Activated CD4-positive, alpha-beta T cell treated with anti-CD3 and anti-CD28 coated beads, Interleukin-2, amount 50 U/mL, for 48 hours (primary cell): ENCODE data around the gene BAZ1A.
"Not testable (repeated sequence)": the region's sequence is repeated elsewhere in the genome, so short reads cannot be mapped to it uniquely, and the experiment has no call there.

ENCODE experiments used
- DNase-seq, 2 experiments: peaks; one replicate each; pipeline ENCODE4 v3.0.0-alpha.2; 2020

The BAZ1A gene

DNA sequence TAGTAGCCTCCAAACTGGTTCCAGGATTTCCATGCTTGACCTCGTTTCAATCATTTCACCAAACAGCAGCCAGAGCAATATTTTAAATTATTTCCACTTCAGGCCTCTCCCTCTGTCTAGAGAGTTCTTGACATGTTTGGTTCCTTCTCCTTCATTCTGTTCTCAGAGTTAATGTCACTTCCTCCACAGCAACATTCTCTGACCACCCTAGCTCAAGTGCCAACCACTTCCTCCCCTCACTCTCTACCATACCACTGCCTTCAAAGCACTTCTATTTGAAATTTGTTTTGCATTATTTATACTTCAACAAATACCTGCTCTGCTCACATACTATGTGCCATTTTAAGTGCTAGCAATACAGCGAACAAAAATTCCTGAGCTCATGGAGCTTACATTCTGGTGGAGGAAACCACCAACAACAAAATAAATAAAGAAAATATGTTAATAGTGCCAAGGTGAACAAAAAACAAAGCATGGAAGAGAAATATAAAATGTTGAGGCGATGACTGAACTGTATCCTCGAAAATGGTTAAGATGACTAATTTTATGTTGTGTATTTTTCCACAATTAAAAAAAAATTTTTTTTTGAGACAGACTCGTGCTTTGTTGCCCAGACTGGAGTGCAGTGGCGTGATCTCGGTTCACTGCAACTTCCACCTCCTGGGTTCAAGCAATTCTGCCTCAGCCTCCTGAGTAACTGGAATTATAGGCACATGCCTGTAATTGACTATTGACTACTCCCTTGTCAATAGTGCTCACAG lies 17.3 kb downstream of the BAZ1A start:
- no peak for DNase-seq

DNA sequence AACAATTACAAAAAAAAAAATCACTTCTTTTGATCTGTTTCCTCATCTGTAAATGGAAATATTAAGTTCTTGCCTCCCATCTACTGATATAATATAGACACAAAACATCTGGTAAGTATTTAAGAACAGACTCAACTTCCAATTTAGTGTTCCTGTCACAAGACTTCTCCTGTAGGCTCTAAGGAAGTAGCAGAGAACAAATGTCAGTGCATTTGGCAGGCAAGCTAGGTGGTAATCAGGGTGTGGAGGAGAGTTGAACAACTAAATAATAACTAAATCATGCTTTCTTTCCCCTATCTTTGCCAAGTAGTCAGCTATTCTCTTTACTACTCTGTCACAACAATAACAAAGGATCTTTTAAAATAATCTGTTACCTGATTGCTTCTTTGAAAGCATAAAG lies 22.1 kb downstream of the BAZ1A start:
- no peak for DNase-seq

DNA sequence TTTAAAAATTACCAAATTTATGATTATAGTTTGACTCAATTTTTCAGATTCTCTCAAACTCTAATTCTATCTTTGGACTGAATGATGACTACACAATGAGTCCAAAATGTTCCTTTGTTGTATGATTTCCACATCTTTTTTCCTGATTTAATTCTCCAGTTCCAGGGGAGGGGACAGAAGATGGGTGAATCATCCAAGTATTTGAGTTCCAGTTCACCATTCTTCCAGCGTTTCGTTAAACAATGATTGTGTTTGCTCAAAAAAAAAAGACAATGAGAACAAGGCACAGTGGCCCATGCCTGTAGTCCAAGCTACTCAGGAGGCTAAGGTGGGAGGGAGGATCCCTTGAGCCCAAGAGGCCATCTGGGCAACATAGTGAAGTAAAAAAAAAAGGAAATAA lies 23.8 kb downstream of the BAZ1A start:
- no peak for DNase-seq

DNA sequence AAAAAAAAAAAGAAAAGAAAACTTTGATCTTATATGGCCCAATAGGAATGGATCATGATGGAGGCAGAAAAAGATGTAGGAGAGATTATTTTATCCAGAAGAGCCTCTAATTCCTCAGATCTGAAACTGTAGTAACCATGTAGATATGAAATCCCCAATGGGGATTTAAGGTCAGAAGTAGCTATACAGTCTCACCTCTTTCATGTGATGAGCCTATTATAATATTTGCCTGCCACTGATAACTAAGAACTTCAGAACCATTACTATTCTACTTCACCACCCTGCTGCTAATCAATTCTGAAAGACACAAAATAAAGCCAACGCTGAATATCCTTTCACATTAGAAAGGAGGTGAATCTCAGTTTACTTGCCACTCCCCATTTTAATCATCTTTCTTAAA lies 29.3 kb downstream of the BAZ1A start:
- no peak for DNase-seq

DNA sequence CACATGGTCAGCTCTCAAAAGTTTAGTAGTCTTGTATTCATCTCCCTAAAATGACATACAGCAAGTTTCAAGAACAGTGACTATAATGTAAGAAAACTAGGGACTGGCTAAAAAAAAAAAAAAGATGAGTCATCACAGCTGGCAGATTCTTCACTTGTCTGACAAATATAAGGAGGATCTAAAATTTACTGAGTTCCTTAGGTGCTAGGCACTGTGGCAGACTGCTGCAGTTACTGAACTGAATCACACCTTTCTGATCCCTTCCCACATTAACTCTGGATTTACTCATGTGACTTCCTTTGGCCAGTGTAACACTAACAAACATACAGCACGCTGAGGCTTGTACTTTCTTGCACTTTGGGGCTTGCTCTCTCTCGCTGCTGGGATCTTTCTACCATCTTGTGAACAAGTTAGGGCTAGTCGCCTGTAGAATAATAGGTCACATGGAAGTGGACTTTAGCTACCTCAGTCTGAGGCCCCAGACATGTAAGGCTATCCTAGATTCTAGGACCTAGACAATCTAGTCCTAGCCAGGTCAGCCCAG lies 32.1 kb downstream of the BAZ1A start:
- peak; percentile 10 to 23 for DNase-seq

DNA sequence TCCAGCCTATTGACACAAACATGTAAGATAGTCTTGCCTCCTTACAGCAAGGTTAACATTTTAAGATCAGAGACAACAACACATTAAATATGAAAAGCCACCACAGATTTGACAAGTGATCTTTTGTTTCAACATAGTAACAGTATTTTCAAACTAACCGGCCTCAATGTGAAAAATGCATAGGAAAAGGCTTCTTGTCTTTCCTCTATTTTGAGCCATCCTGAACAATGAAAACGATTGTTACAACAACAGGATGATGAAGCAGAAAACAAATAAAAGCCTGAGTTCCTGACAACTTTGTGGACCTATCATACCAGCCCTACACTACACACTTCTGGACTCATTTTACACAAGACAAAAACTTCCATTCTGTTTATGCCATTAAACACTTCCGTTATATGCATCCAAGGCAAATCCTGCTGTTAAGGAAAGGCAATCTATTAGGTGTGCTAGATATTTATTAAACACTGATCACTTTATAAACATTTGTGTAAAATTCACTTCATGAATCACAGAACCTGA lies 37.3 kb downstream of the BAZ1A start:
- no peak for DNase-seq

DNA sequence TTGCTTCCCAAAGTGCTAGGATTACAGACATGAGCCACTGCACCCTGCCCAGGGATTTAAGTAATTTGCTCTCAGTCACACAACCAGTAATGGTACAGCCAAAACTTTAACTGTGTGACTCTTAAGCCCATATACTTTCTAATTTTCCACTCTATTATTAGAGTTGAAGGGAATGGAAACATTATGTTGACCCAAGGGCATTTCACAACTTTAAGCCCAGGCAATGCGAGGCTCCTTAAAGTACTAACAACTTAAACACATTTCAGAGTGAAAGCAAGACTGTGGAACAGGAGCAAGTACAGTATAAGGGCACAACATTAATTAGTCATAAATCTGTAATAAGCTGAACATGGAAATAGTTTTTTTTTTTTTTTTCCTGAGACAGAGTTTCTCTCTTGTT lies 39.8 kb downstream of the BAZ1A start:
- no peak for DNase-seq

DNA sequence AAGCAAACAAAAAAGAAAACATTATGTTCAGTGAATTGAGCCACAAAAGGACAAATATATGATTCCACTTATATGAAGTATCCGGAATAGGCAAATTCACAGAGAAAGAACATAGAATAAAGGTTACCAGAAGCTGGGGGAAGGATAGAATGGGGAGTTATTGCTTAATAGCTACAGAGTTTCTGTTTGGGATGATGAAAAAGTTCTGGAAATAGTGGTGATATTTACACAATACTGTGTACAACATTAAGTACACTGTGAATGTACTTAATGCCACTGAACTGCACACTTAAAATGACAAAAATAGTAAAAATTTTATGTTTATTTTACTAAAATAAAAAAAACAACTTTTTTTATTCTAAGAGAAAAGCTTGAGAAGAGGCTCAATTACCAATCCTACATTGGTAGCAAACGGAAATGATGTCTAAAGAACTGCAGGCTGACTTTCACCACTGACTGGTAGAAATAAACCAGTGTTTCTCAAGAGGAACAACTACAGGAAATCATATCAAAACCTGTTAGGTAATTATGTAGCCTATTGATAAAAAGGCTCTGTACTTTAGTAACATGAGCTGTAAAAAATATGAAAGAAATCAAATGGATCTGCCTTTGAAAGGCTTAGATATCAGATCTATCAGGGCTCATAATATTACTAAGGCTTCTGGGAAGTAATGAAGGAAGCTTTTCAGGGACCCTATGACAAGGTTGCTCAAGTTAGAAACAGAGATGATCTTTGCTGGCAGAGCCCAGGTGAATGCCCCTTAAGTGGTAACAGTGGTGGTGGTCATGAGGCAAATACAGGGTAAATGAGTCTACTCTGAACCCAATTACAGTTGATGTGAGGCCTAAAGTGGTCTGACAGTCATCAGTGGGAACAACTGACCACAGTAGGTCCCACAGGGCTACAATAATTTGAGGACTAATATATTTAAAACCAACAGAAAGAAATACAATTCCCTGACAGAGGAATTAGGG lies 41.3 kb downstream of the BAZ1A start:
- no peak for DNase-seq

DNA sequence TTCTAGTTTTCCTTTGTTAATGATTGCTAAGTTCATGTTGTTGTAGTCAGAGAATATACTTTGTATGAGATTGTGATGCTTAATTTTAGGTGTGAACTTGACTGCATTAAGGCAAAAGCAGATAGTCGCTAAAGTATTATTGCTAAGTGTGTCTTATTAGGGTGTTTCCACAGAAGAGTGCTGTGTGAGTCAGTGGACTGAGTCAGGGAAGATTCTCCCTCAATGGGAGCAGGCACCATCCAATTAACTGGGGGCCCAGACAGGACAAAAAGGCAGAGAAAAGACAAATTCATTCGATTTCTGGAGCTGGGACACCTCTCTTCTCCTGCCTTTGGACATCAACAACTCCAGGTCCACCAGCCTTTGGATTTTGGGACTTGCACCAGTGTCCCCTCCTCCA lies 48.5 kb downstream of the BAZ1A start:
- no peak for DNase-seq

DNA sequence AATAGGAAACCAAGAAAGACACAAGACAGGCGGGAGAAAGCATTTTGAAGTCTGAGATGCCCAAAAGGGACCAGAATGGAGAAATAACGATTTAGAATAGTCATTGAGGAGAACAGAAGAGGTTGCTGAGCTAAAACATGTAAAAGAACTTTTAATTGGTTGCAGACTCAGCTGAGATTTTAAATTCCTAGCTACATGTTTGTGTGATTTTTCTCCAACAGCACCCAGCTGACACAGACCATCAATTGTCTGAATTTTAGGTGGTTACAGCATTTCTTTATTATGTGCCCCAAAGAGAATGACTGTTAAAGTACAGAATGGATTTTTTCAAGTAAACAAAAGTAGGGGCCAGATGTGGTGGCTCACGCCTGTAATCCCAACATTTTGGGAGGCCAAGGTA lies 50.3 kb downstream of the BAZ1A start:
- no peak for DNase-seq

DNA sequence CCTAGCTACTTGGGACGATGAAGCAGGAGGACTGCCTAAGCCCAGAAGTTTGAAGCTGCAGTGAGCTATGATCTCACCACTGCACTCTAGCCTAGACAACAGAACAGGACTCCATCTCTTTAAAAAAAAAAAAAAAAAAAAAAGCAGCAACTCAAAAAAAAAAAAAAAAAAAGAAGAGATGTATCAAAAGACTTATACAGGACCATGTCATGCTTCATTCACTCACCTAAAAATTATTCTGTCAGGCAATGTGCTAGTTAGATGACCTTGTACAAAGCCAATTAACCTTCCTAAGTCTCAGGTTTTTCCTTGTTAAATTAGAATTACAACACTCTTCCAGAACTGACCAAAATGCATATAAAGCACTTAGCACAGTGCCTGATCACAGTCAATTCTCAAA lies 50.9 kb downstream of the BAZ1A start:
- no peak for DNase-seq

DNA sequence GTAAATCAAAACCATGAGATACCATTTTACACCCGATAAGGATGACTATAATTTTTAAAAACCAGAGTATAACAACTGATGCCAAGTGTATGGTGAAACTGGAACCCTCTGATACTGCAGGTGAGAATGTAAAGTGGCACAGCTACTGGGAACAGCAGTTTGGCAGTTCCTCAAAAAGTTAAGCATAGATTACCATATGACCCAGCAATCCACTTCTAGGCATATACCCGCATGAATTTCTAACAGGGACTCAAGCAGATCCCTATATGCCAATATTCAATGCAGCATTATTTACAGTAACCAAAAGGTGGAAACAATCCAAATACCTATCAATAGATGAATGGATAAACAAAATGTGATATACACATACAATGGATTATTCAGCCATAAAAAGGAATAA lies 57.4 kb downstream of the BAZ1A start:
- DNase-seq = no peak

DNA sequence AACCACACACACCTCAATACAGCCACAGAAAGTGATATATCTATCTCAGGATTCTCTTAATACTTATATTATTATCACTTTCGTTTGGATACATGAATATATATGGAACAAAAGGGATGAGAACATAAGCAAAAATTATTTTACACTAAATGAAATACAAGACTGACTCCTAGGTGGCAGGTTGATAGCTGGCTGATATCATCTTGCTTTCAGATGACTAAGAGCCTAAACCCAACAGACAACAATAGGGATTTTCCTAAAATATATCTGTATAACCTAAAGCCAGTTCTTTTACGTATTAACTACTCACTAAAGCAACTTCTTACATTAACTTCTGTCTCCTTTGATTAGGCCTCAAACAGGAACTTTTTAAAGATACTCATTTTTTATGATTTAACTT lies 65.1 kb downstream of the BAZ1A start:
- no peak for DNase-seq

DNA sequence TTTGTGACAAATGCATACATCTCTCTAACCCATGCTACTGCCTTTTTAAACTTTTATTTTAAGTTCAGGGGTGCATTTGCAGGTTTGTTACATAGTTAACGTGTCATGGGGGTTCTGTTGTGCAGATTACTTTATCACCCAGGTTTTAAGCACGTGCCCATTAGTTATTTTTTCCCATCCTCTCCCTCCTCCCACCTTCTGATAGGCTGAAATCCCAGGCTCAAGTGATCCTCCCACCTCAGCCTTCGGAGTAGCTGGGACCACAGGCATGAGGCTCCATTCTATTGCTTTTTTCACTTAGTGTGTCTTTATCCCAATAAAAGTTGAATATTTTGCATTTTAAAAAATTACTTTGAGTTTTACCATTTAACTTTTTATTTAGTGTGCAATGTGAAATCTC lies 68.9 kb downstream of the BAZ1A start:
- no peak for DNase-seq

DNA sequence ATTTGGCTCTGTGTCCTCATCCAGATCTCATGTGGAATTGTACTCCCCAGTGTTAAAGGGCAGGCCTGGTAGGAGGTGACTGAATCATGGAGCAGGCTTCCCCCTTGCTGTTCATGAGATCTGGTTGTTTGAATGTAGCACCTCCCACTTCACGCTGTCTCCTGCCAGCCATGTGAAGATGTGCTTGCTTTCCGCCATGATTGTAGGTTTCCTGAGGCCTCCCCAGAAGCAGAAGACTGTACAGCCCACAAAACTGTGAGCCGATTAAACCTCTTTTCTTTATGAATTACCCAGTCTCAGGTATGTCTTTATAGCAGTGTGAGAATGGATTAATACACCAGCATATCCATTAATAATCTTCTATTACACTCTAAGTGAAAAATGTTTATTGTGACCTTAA lies 70.2 kb downstream of the BAZ1A start:
- DNase-seq = no peak

DNA sequence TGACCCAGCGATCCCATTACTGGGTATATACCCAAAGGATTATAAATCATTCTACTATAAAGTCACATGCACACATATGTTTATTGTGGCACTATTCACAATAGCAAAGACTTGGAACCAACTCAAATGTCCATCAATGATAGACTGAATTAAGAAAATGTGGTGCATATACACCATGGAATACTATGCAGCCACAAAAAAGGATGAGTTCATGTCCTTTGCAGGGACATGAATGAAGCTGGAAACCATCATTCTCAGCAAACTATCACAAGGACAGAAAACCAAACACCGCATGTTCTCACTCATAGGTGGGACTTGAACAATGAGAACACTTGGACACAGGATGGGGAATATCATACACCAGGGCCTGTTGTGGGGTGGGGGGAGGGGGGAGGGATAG lies 76.3 kb downstream of the BAZ1A start:
- DNase-seq = not testable (repeated sequence)

DNA sequence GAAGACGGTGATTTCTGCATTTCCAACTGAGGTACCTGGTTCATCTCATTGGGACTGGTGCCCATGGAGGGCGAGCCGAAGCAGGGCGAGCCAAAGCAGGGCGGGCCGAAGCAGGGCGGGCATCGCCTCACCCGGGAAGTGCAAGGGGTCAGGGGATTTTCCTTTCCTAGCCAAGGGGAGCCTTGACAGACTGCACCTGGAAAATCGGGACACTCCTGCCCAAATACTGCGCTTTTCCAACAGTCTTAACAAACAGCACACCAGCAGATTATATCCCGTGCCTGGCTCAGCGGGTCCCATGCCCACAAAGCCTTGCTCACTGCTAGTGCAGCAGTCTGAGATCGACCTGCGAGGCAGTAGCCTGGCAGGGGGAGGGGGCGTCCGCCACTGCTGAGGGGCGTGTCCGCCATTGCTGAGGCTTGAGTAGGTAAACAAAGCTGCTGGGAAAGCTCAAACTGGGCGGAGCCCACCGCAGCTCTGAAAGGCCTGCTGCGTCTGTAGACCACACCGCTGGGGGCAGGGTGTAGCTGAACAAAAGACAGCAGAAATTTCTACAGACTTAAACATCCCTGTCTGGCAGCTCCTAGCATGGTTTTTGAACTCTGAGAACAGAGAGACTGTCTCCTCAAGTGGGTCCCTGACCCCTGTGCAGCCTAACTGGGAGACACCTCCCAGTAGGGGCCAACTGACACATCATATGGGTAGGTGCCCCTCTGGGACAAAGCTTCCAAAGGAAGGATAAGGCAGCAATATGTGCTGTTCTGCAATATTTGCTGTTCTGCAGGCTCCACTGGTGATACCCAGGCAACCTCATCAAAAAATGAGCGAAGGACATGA lies 77.2 kb downstream of the BAZ1A start:
- DNase-seq = no peak

DNA sequence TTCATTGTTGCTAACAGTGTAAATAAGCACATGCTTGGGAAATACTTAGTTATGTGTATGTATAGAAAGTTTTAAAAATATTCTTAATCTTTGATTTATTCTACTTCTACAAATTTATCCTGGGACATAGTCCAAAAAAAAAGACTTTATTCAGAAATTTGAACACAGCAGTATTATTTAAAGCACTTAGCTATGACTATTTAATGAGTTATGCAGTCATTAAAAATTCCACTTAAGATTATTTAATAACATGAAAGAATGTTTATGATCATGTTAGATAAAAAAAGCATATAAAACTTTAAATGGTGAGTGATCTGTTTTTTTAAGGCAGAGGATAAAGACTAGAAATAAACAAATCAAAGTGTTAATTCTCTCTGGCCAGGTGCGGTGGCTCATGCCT lies 78.3 kb downstream of the BAZ1A start:
- no peak for DNase-seq

DNA sequence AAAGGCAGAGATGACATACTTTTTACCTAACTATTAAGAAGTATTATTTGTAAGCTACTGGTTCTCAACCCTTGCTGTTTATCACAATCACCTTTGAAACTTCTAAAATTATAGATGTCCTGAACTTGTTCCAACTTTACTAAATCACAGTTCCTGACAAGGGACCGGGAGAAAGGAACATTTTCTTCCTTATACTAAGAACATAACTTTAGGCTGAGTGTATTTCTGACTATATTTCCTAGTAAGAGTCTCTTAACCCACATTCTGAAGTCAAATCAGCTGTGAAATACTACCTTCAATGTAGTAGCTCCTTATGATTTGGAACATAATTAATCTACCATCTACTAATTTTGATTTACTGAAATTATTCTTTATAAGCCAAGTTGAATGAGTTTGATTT lies 80.2 kb downstream of the BAZ1A start:
- no peak for DNase-seq

DNA sequence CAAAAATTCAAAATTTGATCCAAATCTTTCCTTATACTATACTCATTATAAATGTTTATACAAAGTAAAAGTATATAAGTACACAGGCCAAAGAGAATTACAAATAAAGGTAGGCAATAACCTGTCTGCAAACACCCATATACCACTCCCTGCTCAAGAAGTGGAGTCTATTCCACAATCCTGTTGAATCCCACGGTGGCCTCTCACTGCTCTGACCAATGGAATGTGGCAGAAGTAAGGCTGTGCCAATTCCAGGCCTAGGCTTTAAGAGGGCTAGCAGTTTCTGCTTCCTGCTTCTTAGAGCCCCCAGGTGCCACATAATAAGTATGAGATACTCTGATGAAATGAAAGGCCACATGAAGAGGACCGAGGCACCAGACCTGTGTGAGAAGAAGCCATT lies 80.9 kb downstream of the BAZ1A start:
- no peak for DNase-seq

DNA sequence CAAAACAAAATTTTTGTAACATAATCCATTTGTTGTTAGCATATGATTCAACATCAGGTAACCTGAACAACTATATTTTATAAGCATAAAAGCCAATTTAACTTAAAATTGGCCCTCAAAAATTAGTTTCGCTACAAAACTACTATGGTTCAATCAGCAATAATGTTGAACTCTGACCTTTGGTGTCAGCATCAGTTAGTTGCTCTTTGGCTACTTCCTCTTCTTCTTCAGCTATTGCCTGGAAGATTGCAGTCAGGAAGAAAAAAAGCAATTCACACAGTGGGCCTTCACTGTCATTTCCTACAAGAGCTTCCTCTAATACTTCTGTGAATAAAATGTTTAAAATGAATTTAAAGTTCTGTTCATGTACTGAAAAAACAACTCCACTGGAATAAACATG lies 82.6 kb downstream of the BAZ1A start:
- DNase-seq = no peak

DNA sequence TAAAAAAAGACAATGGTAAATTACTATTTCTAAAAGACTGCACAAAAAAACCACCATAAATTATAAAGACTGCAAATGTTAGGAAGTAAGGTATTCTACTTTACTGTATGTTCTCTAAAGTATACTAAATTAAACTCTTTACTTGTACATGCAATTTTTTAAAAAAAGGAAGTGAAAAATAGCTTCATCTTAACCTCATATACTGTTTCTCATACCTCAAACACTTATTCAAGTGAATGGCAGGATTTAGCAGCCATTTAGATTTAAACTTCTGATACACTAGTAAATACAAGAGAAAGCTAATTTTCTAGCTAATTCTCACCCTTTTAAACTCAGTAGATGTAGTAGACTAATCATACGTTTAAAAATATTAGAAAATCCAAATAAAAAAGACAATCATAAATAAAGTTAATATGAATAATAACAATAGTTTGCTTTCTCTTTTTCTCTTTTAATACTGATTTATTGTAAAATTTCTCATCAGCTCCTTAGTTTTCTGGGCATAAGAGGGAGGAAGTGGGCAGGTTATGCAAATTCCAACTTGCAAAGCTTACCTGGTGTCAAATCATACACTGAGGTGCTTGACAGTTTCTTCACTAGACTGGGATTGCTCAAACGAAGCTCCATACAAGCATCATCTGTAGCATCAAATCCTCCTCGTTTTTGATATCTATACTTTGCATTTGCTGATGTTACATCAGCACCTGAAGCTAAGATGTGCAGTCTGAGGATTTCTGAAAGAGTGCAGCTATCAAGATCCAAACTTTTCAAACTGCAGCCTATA lies 89.7 kb downstream of the BAZ1A start:
- no peak for DNase-seq
